HEK293 (cell line): ENCODE measurements around the gene PHF14.

Experiments used
- CTCF ChIA-PET: fragments of 350-600 bp; formaldehyde crosslinking; extraction: SDS; loops from one replicate; lab custom pipeline; 2021; ENCODE audit warnings: antibody characterized with exemption; lab: Yijun Ruan, JAX
- POLR2A ChIA-PET: fragments of 300-600 bp; formaldehyde crosslinking; extraction: SDS; loops from one replicate; lab custom pipeline; 2020; ENCODE audit warnings: antibody characterized with exemption, inconsistent platforms; lab: Yijun Ruan, JAX
- H3K27ac ChIP-seq: fragments of 200-500 bp; sonication (Bioruptor generic); 2 replicates; pipeline ENCODE4 v1.5.1; 2014; ENCODE audit warnings: low read depth, low read length, control low read depth, inconsistent platforms; ENCODE audit errors: extremely low read depth
- H3K36me3 ChIP-seq, 2 experiments: fragments of 200-500 bp in 1 of 2; sonication (Bioruptor generic) in 1 of 2; 1 replicate in 1 of 2; 2 replicates in 1 of 2; pipeline ENCODE4 v1.5.1; 2014 to 2017; ENCODE audit warnings: inconsistent platforms in 2 of 2, low read length in 2 of 2; ENCODE audit not compliant: control insufficient read depth in 2 of 2, insufficient read depth in 1 of 2
- H3K4me1 ChIP-seq: fragments of 200-500 bp; sonication (Bioruptor generic); 2 replicates; pipeline ENCODE4 v1.5.1; 2014; ENCODE audit warnings: mild to moderate bottlenecking, low read length, inconsistent platforms; ENCODE audit not compliant: control insufficient read depth, insufficient read depth
- H3K4me3 ChIP-seq: 2 replicates; pipeline ENCODE4 v1.5.1; 2011; ENCODE audit warnings: low read depth, mild to moderate bottlenecking, control low read depth, low read length, moderate library complexity
- H3K9me3 ChIP-seq: fragments of 200-500 bp; sonication (Bioruptor generic); 2 replicates; pipeline ENCODE4 v1.5.1; 2014; ENCODE audit warnings: low read depth, low read length, inconsistent platforms; ENCODE audit not compliant: control insufficient read depth, insufficient read depth
- FEZF1 ChIP-seq: fragments of 450-650 bp; formaldehyde crosslinking; IDR thresholded peaks from 2 replicates; pipeline ENCODE4 v1.5.1; 2016; ENCODE audit warnings: missing biosample characterization, missing genetic modification characterization
- PRDM4 ChIP-seq: fragments of 450-650 bp; formaldehyde crosslinking; IDR thresholded peaks from 2 replicates; pipeline ENCODE4 v1.5.1; 2017; ENCODE audit warnings: missing biosample characterization, missing genetic modification characterization
- SETDB1 ChIP-seq: IDR thresholded peaks from one replicate; pipeline ENCODE4 v1.6.1; 2017; ENCODE audit warnings: mild to moderate bottlenecking, low read length, moderate library complexity, mixed read lengths; ENCODE audit not compliant: insufficient read length
- ZFP41 ChIP-seq: fragments of 450-650 bp; formaldehyde crosslinking; IDR thresholded peaks from 2 replicates; pipeline ENCODE4 v1.5.1; 2016; ENCODE audit warnings: missing biosample characterization, missing genetic modification characterization, borderline replicate concordance
- ZNF157 ChIP-seq: fragments of 450-650 bp; formaldehyde crosslinking; IDR thresholded peaks from 2 replicates; pipeline ENCODE4 v1.5.1; 2016; ENCODE audit warnings: missing biosample characterization, missing genetic modification characterization
- ZNF394 ChIP-seq: fragments of 450-650 bp; formaldehyde crosslinking; IDR thresholded peaks from 2 replicates; pipeline ENCODE4 v1.5.1; 2016; ENCODE audit warnings: missing biosample characterization, missing genetic modification characterization, mild to moderate bottlenecking, moderate library complexity, borderline replicate concordance
- ZNF426 ChIP-seq: fragments of 450-650 bp; formaldehyde crosslinking; IDR thresholded peaks from 2 replicates; pipeline ENCODE4 v1.5.1; 2017; ENCODE audit warnings: missing biosample characterization, missing genetic modification characterization, mild to moderate bottlenecking, inconsistent platforms, moderate library complexity
- ZNF501 ChIP-seq: fragments of 450-650 bp; formaldehyde crosslinking; IDR thresholded peaks from 2 replicates; pipeline ENCODE4 v1.5.1; 2016; ENCODE audit warnings: missing biosample characterization, missing genetic modification characterization
- ZNF580 ChIP-seq: fragments of 450-650 bp; formaldehyde crosslinking; IDR thresholded peaks from 2 replicates; pipeline ENCODE4 v1.5.1; 2016; ENCODE audit warnings: missing biosample characterization, missing genetic modification characterization
- ZNF654 ChIP-seq: fragments of 450-650 bp; formaldehyde crosslinking; IDR thresholded peaks from 2 replicates; pipeline ENCODE4 v1.5.1; 2016; ENCODE audit warnings: low read depth, missing biosample characterization, missing genetic modification characterization
- ZXDB ChIP-seq: fragments of 450-650 bp; formaldehyde crosslinking; IDR thresholded peaks from 2 replicates; pipeline ENCODE4 v1.5.1; 2016; ENCODE audit warnings: missing biosample characterization, missing genetic modification characterization
- TF ChIP-seq, protein P1 (sequence below): fragments of 450-650 bp; formaldehyde crosslinking; IDR thresholded peaks from 2 replicates; pipeline ENCODE4 v1.5.1; 2017; ENCODE audit warnings: missing biosample characterization, missing genetic modification characterization
- TF ChIP-seq, protein P2 (sequence below): fragments of 450-650 bp; formaldehyde crosslinking; IDR thresholded peaks from 2 replicates; pipeline ENCODE4 v1.5.0; 2017; ENCODE audit warnings: missing biosample characterization, missing genetic modification characterization, borderline replicate concordance
- TF ChIP-seq, protein P3 (sequence below): fragments of 450-650 bp; formaldehyde crosslinking; IDR thresholded peaks from 2 replicates; pipeline ENCODE4 v1.5.1; 2017; ENCODE audit warnings: missing biosample characterization, missing genetic modification characterization

Gene PHF14

DNA sequence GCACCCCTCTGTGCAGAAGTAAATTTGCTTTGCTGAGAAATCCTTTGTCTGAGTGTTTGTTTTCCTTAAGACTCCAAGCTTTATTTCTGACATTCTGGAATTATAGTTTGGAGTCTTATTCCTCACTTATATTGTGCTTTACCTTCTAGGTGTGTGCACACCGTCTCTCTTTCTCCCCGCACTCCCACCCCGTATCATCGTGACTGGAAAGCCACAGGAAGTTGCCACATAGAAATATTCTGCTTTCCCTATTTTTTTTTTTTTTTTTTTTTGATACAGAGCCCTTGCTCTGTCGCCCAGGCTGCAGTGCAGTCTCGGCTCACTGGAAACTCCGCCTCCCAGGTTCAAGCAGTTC is 109.5 kb downstream of the PHF14 start:
- TF ChIP-seq ZNF426 (tag by site-specific recombination) = no peak
- TF ChIP-seq, protein P1, sequence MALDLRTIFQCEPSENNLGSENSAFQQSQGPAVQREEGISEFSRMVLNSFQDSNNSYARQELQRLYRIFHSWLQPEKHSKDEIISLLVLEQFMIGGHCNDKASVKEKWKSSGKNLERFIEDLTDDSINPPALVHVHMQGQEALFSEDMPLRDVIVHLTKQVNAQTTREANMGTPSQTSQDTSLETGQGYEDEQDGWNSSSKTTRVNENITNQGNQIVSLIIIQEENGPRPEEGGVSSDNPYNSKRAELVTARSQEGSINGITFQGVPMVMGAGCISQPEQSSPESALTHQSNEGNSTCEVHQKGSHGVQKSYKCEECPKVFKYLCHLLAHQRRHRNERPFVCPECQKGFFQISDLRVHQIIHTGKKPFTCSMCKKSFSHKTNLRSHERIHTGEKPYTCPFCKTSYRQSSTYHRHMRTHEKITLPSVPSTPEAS (tag by site-specific recombination) = no peak
- TF ChIP-seq ZXDB = no peak
- peak; percentile 6 for TF ChIP-seq SETDB1
- no peak for TF ChIP-seq PRDM4 (tag by site-specific recombination)
- ChIA-PET POLR2A (interaction anchor here (0.7 kb wide), 1 partner anchor 1799 kb away, joined by 4 read pairs; no protein-coding TSS in a partner anchor), CTCF (interaction anchor here (1.1 kb wide), 1 partner anchor 34 kb away, joined by 4 read pairs; no protein-coding TSS in a partner anchor)
- no peaks in the 10 kb centered on the region for H3K36me3 ChIP-seq
- no peaks in the 10 kb centered on the region for H3K4me1 ChIP-seq
- no peak overlapping the region for H3K27ac ChIP-seq
- no peaks in the 10 kb centered on the region for H3K9me3 ChIP-seq
- H3K4me3 ChIP-seq = no peak overlapping the region

DNA sequence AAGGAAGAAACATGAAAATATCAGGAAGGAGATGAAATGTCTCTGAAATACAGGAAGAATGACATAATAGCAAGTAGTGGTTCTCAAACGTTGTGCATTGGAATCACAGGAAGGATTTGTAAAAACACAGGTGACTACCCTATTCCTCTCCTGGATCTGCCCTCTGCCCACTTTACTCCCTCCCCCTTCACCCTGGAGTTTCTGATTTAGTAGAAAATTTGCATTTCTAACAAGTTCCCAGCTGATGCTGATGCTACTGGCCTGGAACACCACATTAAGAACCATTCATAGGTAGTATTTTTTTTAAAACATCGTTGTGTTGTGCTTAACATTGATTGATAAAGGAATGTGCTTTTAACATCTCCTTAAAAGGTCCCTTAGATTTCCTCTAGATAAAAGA is 130.9 kb downstream of the PHF14 start:
- ChIA-PET POLR2A (no interaction called here), CTCF (no interaction called here)
- Histone ChIP-seq H3K27ac (no peak overlapping the region), H3K9me3 (no peaks in the 10 kb centered on the region), H3K36me3 (no peaks in the 10 kb centered on the region), H3K4me1 (no peaks in the 10 kb centered on the region), H3K4me3 (no peak overlapping the region)
- TF ChIP-seq FEZF1 (tag by site-specific recombination) = no peak

DNA sequence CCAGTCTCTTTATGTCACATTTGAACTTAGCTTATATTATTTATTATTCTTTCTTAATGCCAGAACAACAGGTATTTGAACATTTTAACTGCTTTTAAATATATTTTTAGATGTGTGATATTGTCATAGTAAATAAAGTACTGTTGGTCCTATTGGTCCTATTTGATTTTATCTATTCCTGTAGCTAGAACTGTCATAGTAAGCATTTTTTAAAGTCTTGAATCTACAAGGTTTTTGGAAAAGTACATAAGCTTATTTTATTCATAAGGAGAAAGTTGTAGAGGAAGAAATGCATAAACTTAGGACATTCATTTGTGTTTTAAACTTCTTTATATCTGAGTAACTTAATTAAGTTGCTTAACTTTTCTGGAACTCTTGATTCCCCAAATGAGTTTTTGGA is 136.0 kb downstream of the PHF14 start:
- no peak for TF ChIP-seq ZNF654
- TF ChIP-seq ZNF501 = no peak
- no peak for TF ChIP-seq ZNF394 (tag by site-specific recombination)
- TF ChIP-seq ZNF580 (tag by site-specific recombination) = no peak
- TF ChIP-seq ZFP41 (tag by site-specific recombination) = no peak
- TF ChIP-seq, protein P2, sequence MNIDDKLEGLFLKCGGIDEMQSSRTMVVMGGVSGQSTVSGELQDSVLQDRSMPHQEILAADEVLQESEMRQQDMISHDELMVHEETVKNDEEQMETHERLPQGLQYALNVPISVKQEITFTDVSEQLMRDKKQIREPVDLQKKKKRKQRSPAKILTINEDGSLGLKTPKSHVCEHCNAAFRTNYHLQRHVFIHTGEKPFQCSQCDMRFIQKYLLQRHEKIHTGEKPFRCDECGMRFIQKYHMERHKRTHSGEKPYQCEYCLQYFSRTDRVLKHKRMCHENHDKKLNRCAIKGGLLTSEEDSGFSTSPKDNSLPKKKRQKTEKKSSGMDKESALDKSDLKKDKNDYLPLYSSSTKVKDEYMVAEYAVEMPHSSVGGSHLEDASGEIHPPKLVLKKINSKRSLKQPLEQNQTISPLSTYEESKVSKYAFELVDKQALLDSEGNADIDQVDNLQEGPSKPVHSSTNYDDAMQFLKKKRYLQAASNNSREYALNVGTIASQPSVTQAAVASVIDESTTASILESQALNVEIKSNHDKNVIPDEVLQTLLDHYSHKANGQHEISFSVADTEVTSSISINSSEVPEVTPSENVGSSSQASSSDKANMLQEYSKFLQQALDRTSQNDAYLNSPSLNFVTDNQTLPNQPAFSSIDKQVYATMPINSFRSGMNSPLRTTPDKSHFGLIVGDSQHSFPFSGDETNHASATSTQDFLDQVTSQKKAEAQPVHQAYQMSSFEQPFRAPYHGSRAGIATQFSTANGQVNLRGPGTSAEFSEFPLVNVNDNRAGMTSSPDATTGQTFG (tag by site-specific recombination) = no peak
- TF ChIP-seq ZNF157 = no peak
- no peak for TF ChIP-seq ZXDB
- TF ChIP-seq, protein P3, sequence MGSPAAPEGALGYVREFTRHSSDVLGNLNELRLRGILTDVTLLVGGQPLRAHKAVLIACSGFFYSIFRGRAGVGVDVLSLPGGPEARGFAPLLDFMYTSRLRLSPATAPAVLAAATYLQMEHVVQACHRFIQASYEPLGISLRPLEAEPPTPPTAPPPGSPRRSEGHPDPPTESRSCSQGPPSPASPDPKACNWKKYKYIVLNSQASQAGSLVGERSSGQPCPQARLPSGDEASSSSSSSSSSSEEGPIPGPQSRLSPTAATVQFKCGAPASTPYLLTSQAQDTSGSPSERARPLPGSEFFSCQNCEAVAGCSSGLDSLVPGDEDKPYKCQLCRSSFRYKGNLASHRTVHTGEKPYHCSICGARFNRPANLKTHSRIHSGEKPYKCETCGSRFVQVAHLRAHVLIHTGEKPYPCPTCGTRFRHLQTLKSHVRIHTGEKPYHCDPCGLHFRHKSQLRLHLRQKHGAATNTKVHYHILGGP (tag by site-specific recombination) = no peak
- Histone ChIP-seq H3K36me3 (no peaks in the 10 kb centered on the region; a peak in 1 of 3 replicates), H3K9me3 (no peaks in the 10 kb centered on the region), H3K27ac (no peak overlapping the region), H3K4me3 (no peak overlapping the region), H3K4me1 (no peaks in the 10 kb centered on the region)
- CTCF ChIA-PET = no interaction called here
- POLR2A ChIA-PET = no interaction called here
